Activated CD8-positive, alpha-beta memory T cell treated with anti-CD3 and anti-CD28 coated beads, Interleukin-2, amount 50 U/mL, for 24 hours (primary cell): Measurements from ENCODE around the gene JAKMIP1.

Experiments
- DNase-seq: peaks from one replicate; pipeline ENCODE4 v3.0.0-alpha.2; 2020; ENCODE audit errors: extremely low read depth

The JAKMIP1 gene

DNA sequence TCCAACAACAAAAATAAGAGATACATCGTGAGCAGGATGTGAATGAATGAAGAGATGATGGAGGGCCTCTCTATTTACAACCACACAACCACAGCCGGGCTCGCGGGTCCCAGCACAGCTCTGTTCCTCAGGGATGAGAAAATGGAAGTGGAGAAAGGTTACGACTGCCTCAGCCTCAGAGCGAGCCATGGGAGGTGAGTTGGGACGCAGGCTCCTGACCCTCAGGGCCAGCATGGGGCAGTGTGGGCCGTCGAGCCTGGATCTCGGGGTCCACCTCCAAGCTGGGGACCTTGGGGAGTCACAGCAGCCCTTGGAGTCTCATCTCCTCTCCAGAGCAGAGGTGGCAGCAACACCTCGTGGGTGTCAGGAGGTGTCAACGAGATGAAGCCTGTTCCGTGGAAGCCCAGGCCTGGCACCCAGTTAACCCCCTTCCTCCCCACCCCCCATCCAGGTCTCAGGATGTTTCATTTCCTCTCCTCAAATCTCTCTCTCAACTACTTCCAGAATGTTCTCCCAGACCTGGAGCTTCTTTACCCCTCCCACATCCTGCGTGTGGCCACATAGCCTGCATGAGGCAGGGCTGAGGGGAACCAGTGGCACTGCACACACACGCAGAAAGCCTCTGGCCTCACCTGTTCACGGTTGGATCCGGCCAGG lies 208.1 kb downstream of the JAKMIP1 start:
- DNase-seq = no peak

DNA sequence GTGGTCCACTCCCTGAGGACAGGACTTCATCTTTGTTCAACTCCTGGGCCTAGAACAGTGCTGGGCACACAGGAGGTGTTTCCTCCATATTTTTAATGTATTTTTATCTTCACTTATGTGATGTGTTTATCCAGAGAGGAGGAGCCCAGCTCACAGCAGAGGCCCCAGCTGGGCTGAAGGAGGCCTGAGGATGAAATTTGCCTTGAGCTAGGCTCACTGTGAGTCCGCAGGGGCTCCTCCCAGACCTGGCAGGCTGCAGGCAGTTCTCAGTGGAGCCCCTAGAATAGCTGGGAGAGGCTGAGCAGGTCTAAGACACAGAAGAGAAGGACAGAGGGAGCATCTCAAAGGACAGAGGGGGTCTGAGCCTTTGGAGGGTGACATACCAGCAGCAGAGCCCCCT lies 208.9 kb downstream of the JAKMIP1 start:
- DNase-seq = no peak

DNA sequence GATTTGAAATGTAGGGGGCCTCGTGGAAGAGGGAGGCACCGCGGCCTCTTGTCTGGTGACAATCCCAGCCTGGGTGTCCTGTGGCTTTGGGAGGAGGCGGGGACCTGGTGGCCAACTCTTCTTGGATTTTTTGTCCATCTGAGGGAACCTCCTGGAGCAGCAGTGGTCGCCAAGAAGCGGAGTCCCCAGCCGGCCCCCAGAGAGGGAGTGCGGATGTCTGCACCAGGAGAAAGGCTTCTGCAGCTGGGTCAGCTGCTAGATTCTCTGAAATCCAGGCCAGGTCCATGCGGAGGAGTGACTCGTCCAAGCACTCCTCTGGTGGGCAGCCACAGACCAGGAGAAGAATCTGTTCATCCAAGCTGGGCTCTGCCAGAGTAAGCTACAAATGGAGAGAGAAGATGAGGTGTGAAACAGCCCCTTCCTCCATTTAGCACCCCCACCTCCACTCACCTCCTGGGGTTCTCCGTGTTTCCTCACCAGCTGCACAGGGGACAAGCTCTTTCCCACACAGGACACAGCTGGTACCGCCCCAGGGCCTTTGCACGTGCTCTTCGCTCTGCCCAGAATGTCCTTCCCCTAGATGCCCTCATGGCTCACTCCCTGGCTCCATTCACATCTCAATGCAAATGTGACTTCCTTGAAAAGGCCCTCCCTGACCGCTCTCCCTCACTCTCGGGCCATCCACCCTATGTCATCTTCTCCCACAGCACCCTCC lies 209.7 kb downstream of the JAKMIP1 start:
- DNase-seq = no peak

DNA sequence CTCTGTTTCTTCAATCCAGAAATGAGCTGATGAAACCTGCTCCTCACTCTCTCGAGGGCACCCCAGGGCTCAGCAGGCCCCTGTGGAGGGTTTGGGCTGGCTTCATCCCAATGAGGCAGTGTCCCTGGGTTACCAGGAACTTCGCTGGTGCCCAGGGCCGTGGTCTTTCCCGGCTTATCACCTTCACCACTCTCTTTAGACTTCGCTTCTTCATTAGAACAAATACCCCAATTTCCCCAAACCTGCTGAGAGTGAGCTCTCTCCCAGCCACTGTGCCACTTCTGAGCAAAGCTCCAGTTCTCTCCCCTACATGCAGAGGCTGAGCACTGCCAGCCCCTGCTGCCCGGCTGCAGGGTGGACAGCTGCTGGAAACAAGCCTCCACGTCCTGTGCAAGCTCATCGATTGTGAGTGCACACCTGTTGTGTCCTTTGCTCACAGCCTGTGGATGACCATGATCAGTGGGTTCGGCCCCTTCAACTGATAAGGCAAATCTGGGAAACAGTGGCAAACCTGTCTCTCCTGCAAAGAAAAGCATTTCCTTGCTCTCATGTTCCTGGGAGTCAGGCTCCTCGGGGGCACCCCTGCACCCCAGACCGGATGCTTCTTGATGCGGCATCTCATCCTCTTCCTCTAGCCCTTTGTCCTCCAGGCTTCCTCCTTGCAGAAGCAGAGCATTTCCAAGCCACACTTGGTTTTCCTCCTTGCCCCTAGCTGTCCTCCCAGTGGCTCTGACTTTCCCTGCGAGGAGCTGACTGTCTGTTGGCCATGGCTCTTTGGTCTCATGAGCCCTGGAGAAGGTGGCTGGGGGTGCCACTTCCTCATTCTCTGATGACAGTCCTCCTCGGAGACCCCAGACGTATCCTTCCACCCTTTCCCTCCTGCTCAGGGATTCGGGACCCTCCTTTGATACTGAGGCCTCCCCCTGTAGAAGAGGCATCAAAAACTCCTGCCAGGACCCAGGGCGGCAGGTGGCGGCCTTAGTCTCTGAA lies 210.8 kb downstream of the JAKMIP1 start:
- DNase-seq = no peak

DNA sequence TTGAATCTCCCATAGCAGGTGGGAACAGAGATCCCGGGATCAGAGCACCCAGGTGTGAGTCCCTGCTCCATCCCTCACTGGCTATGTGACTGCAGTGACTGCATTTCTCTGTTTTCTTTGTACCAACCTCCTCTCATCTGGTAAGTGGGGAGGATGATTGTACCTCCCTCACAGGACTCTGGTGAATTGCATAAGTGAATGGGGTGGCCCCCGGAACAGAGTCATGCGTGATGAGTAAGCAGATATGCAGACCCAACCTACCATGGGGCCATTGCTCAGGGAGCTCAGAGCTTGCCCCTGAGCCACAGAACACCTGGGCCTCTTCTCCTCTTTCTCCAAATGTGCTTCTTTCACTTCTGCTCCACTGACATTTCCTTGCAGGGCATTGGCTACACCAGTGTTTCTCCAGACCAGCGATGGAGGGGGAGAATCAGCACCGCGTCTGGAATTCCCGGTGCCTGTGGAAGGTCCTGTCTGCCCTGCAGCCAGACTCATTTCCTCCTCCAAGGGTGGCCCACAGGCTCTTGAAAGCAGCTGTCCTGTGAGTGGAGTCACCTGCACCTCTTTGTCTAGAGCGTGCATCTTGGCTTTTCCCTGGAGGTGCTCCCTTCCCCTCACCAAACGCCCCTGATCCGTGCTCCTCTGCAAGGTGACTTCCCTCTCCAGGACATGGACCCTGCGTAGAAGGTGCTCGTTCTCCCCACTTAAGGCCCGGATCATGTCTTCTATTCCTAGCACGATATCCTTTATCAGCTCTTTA lies 212.1 kb downstream of the JAKMIP1 start:
- DNase-seq = no peak

DNA sequence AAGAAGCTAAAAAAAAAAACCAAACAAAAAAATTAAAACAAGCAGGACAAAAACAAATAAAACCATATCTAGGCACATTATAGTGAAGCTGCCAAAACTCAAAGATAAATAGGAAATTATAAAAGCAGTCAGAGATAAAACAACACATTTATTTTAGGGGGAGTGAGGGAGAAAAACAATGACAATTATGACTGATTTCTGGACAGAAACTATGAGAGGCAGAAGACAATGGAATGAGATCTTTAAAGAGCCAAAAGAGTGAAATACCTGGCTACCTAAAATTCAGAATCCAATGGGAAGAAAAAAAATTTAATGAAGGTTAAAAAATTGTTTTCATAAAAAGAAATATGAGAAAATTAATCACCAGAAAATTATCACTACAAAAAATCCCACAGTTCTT lies 215.5 kb downstream of the JAKMIP1 start:
- no peak for DNase-seq

DNA sequence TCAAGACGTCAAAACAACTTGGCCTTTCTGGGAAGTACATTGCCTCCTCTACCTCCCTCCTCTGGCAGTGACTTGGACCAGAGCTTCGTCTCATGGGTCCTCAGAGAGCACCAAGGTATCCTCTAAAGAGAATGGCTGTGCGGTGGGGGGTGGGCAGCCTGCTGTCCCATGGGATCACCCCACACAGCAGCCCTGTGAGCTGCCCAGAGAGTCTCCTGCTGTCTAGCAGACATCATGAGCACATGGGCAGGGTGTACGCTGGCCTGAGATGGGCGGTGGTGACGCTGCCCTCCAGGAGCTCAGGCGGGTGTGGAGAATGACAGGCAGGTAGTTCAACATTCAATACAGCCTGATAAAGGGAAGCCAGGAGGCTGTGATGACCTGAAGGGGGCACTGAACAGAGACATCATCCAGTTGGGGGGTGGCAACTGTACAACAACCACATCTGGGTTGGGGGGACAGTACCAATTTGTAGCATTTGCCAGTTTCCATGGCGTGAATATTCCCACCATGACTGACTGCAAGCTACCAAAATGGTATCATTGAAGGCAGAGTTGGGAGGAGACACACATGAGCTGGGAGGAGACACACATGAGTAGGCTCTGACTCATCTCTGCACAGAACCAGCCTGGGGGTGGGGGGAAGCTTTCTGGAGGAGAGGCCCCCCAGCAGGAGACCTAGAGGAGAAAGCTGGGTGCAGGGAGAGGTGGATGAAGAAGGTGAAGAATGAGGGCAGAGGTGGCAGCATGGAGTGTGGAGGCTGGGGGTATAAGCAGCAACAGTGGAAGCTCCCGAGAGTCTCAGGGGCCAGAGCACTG lies 218.0 kb downstream of the JAKMIP1 start:
- no peak for DNase-seq

DNA sequence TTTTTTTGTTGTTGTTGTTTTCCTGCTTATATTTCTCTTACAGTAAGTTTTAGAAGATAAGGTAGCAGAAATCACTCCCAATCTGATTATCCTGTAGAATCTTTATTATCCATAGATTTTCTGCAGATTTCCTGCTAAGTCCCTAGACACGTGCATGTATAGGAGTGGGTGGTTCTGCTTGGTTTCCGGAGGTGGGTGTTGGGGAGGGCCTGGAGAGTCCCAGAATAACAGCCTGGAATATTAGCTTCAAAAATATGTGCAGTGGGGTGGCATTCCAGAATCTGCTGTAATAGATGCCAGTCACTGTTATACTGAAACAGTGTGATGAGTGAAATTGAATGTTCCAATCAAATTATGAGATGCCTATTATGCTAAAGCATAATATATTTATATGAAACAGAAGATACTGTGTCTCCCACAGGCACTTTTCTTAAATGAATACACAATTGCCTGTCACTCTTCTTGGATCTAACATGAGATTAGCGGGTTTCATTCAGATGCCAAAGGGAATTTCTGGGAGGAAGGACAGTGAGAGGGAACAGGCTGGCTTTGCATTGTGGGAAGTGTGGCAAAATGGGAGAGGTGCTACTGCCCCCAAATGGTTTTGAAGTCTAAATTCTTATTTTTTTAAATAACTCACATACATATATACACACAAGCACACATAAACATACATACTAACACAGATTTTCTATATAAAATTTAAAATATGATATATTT lies 219.8 kb downstream of the JAKMIP1 start:
- DNase-seq = no peak

DNA sequence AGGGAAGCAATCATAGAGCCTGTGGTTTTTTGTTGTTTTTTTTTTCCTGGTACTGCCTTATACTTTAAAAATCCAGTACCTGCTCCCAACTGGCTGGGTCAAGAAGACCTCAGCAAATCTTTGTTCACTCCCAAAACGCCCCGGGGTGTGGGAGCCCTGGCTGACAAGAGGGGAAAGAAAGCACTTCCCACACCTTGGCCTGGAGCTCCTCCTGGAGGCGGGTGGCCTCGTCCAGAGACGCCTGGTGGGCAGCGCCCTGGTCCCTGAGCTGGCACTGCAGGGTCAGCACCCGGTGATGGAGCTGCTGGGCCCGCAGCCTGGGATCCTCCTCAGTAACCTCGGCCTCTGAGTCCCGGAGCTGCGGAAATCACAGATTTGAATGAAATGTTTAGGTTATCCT lies 220.4 kb downstream of the JAKMIP1 start:
- no peak for DNase-seq

DNA sequence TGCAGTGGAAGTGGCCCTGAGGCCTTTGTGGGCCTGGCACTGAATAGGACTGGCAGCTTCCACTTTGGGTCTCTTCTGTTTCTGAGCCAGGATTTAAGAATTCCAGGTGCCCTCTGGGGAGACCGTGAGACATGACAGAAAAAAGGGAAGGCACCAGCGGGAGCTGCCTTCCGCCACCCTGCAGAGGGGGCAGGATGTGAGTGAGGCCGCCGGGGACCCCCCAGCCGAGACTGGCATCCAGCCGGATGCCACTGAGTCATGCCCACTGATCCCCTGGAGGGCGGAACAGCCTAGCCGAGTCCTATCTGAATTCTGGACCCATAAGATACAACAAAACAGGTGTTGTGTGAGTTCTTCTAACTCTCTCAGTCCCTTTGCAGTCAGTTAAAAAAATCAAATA lies 223.4 kb downstream of the JAKMIP1 start:
- DNase-seq = no peak

DNA sequence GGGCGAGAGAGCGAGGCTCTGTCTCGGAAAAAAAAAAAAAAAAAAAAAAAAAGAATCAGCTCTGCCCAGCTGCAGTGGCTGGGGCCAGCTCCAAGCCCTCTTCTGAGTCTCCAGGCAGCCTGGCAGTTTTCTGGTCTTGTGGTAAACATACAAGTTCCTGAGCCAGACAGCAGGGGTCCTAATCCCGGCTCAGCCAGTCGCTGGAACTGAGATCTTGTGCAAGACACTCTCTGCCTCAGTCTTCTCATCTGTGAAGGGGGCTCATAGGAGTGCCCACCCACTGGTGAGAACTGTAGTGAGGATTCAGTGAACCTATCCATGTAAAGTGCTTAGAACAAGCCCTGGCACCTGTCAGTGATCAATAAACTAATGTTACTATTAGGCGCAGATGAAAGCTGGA lies 223.9 kb downstream of the JAKMIP1 start:
- DNase-seq = no peak
